Cerebellar nuclear complex (tissue), 1 donor: ENCODE results near the gene FNDC5.
"Not testable (repeated sequence)": the region's sequence is repeated elsewhere in the genome, so short reads cannot be mapped to it uniquely, and the experiment has no call there.

Source experiments
- DNase-seq, 2 experiments: peaks; one replicate each; lab custom pipeline; 2025; lab: John Stamatoyannopoulos, UW

FNDC5 gene

GRCh38 chr1:32870615-32871363, at the start of gene FNDC5:
FNDC5 (minus strand) TSS chr1:32870912.
- no peak for DNase-seq

GRCh38 chr1:32919811-32920733, 49.4 kb upstream of the FNDC5 start:
- DNase-seq = no peak

- DNase-seq = no peak
Observed at GRCh38 chr1:32918179-32918578, 47.5 kb upstream of the FNDC5 start.

GRCh38 chr1:32917521-32917920, 46.8 kb upstream of the FNDC5 start:
- no peak for DNase-seq

GRCh38 chr1:32915766-32916706, 45.3 kb upstream of the FNDC5 start:
- DNase-seq = no peak

- no peak for DNase-seq
Observed at GRCh38 chr1:32910319-32910718, 39.6 kb upstream of the FNDC5 start.

GRCh38 chr1:32907435-32907834, 36.7 kb upstream of the FNDC5 start:
- DNase-seq = no peak

- no peak for DNase-seq
Observed at GRCh38 chr1:32906654-32907053, 35.9 kb upstream of the FNDC5 start.

- not testable (repeated sequence) for DNase-seq
Observed at GRCh38 chr1:32905588-32905987, 34.9 kb upstream of the FNDC5 start.

- no peak for DNase-seq
Observed at GRCh38 chr1:32904797-32905196, 34.1 kb upstream of the FNDC5 start.

GRCh38 chr1:32903991-32904785, 33.5 kb upstream of the FNDC5 start:
- no peak for DNase-seq

- DNase-seq = no peak
Observed at GRCh38 chr1:32902535-32902920, 31.8 kb upstream of the FNDC5 start.

GRCh38 chr1:32901823-32902534, 31.3 kb upstream of the FNDC5 start:
- DNase-seq = no peak

GRCh38 chr1:32900956-32901822, 30.5 kb upstream of the FNDC5 start, which contains the start of gene TMEM54:
TMEM54 (minus strand) TSS chr1:32901389; CDS start chr1:32901238, 151 bp downstream.
- no peak for DNase-seq

GRCh38 chr1:32900371-32900955, 29.8 kb upstream of the FNDC5 start:
- DNase-seq = no peak

- no peak for DNase-seq
Observed at GRCh38 chr1:32899586-32900296, 29.0 kb upstream of the FNDC5 start.

GRCh38 chr1:32898958-32899357, 28.2 kb upstream of the FNDC5 start:
- no peak for DNase-seq

- no peak for DNase-seq
Observed at GRCh38 chr1:32898056-32898455, 27.3 kb upstream of the FNDC5 start.
